H1 (cell line): ENCODE measurements around the gene CAPS. TPM values are rescaled to one million over a fixed set of nuclear protein-coding genes. Genes with fewer than 3 reads are reported as not detected.

ENCODE experiments used
- CTCF ChIA-PET: fragments of 300-600 bp; sonication (Branson Sonifier 250); formaldehyde crosslinking; loops from one replicate; lab custom pipeline; 2021; ENCODE audit not compliant: partially characterized antibody; lab: Charles Lee
- POLR2A ChIA-PET: fragments of 300-600 bp; sonication (Branson Sonifier 250); formaldehyde crosslinking; loops from one replicate; lab custom pipeline; 2021; ENCODE audit warnings: inconsistent platforms; ENCODE audit not compliant: partially characterized antibody; lab: Charles Lee
- DNase-seq, 2 experiments: peaks; one replicate each; pipeline versions ENCODE4 v3.0.0 to v3.0.0-alpha.2; 2010 to 2022; ENCODE audit warnings: low spot score in 2 of 2, low read depth in 1 of 2, mixed read lengths in 1 of 2
- FAIRE-seq: peaks from 2 replicates; lab custom pipeline; 2011; peaks lifted over from hg19 to GRCh38; lab: Jason Lieb, UNC
- H2AFZ ChIP-seq: 2 replicates; pipeline ENCODE4 v1.8.1; 2012; ENCODE audit warnings: low read length, inconsistent platforms
- H2AK5ac ChIP-seq: 2 replicates; pipeline ENCODE4 v1.6.1; 2013; ENCODE audit warnings: low read depth, low read length
- H2BK120ac ChIP-seq: replicated peaks from 2 replicates; pipeline ENCODE3; 2013; ENCODE audit warnings: low read depth, low read length, inconsistent platforms
- H2BK12ac ChIP-seq: 2 replicates; pipeline ENCODE4 v1.6.1; 2013; ENCODE audit warnings: low read depth, low read length
- H2BK15ac ChIP-seq: 2 replicates; pipeline ENCODE4 v1.6.1; 2013; ENCODE audit warnings: low read length
- H2BK20ac ChIP-seq: 2 replicates; pipeline ENCODE4 v1.6.1; 2013; ENCODE audit warnings: low read length
- H2BK5ac ChIP-seq: 2 replicates; pipeline ENCODE4 v1.6.1; 2013; ENCODE audit warnings: low read depth, low read length
- H3K14ac ChIP-seq: 2 replicates; pipeline ENCODE4 v1.6.1; 2013; ENCODE audit warnings: inconsistent platforms; ENCODE audit not compliant: insufficient read length
- H3K18ac ChIP-seq: 2 replicates; pipeline ENCODE4 v1.6.1; 2013; ENCODE audit warnings: low read length; ENCODE audit errors: extremely low read depth
- H3K23ac ChIP-seq: 2 replicates; pipeline ENCODE4 v1.6.1; 2013; ENCODE audit warnings: inconsistent platforms; ENCODE audit not compliant: insufficient read length
- H3K23me2 ChIP-seq: 2 replicates; pipeline ENCODE4 v1.6.1; 2013; ENCODE audit warnings: low read depth, low read length
- H3K27ac ChIP-seq: 2 replicates; pipeline ENCODE4 v1.6.1; 2011; ENCODE audit warnings: low read depth, low read length, inconsistent platforms
- H3K27me3 ChIP-seq, 4 experiments: replicated peaks in 1 of 4; 1 replicate in 1 of 4; 2 replicates in 3 of 4; pipeline versions ENCODE4 v1.6.1 to v1.8.1; 2011 to 2013; ENCODE audit warnings: low read length in 3 of 4, mild to moderate bottlenecking in 3 of 4, inconsistent platforms in 2 of 4, mixed read lengths in 2 of 4, moderate library complexity in 1 of 4; ENCODE audit not compliant: control insufficient read depth in 3 of 4, insufficient read depth in 3 of 4; ENCODE audit errors: extremely low read depth in 1 of 4
- H3K36me3 ChIP-seq, 4 experiments: 2 replicates each; pipeline versions ENCODE4 v1.6.1 to v1.8.1; 2011 to 2013; ENCODE audit warnings: mild to moderate bottlenecking in 4 of 4, low read length in 3 of 4, moderate library complexity in 2 of 4, control low read depth in 1 of 4, inconsistent platforms in 1 of 4; ENCODE audit not compliant: insufficient read depth in 4 of 4, control insufficient read depth in 2 of 4
- H3K4ac ChIP-seq: replicated peaks from 2 replicates; pipeline ENCODE3; 2013; ENCODE audit warnings: low read length, low read depth, mixed read lengths, inconsistent platforms; ENCODE audit not compliant: insufficient read length
- H3K4me1 ChIP-seq, 4 experiments: replicated peaks in 1 of 4; 1 replicate in 1 of 4; 2 replicates in 3 of 4; pipeline versions ENCODE4 v1.6.1 to v1.8.1; 2011 to 2013; ENCODE audit warnings: low read length in 3 of 4, inconsistent platforms in 2 of 4, mixed read lengths in 1 of 4; ENCODE audit not compliant: insufficient read depth in 4 of 4, control insufficient read depth in 3 of 4
- H3K4me2 ChIP-seq, 2 experiments: 2 replicates each; pipeline versions ENCODE4 v1.6.1 to v1.8.1; 2011 to 2013; ENCODE audit warnings: low read depth in 2 of 2, low read length in 2 of 2, control low read depth in 1 of 2, inconsistent platforms in 1 of 2, mild to moderate bottlenecking in 1 of 2; ENCODE audit not compliant: insufficient read depth in 1 of 2
- H3K4me3 ChIP-seq, 4 experiments: fragments of 200-600, 300-600 bp in 1 of 4; sonication (generic), shearing (Covaris generic), sonication (Bioruptor Twin) in 1 of 4; 2 replicates each; pipeline versions ENCODE4 v1.5.1 to v1.8.1; 2011 to 2016; ENCODE audit warnings: low read length in 4 of 4, low read depth in 3 of 4, control low read depth in 2 of 4, inconsistent platforms in 2 of 4, mild to moderate bottlenecking in 2 of 4, mixed read lengths in 1 of 4, moderate library complexity in 1 of 4; ENCODE audit not compliant: insufficient read depth in 2 of 4; ENCODE audit errors: extremely low read depth in 1 of 4
- H3K56ac ChIP-seq: replicated peaks from 2 replicates; pipeline ENCODE3; 2013; ENCODE audit warnings: low read depth, mild to moderate bottlenecking, mixed read lengths, low read length, inconsistent platforms; ENCODE audit not compliant: insufficient read length
- H3K79me1 ChIP-seq: 2 replicates; pipeline ENCODE4 v1.6.1; 2013; ENCODE audit warnings: low read depth, low read length, control low read depth
- H3K79me2 ChIP-seq, 2 experiments: 2 replicates each; pipeline versions ENCODE4 v1.6.1 to v1.8.1; 2012 to 2013; ENCODE audit warnings: low read length in 2 of 2, mild to moderate bottlenecking in 2 of 2, inconsistent platforms in 1 of 2; ENCODE audit not compliant: insufficient read depth in 2 of 2, control insufficient read depth in 1 of 2
- H3K9ac ChIP-seq, 4 experiments: replicated peaks in 1 of 4; 1 replicate in 1 of 4; 2 replicates in 3 of 4; pipeline versions ENCODE4 v1.6.1 to v1.8.1; 2011 to 2013; ENCODE audit warnings: low read depth in 3 of 4, low read length in 3 of 4, control low read depth in 2 of 4, mild to moderate bottlenecking in 2 of 4, moderate library complexity in 2 of 4, inconsistent platforms in 1 of 4; ENCODE audit errors: extremely low read depth in 1 of 4
- H3K9me3 ChIP-seq, 2 experiments: 2 replicates each; pipeline versions ENCODE4 v1.6.1 to v1.8.1; 2012 to 2013; ENCODE audit warnings: mild to moderate bottlenecking in 2 of 2, moderate library complexity in 2 of 2, control low read depth in 1 of 2, inconsistent platforms in 1 of 2, low read depth in 1 of 2, low read length in 1 of 2, mixed read lengths in 1 of 2; ENCODE audit not compliant: insufficient read depth in 2 of 2
- H4K20me1 ChIP-seq, 2 experiments: replicated peaks in 1 of 2; 2 replicates each; pipeline versions ENCODE3 to v1.8.1; 2011 to 2013; ENCODE audit warnings: inconsistent platforms in 2 of 2, low read length in 2 of 2, mild to moderate bottlenecking in 1 of 2; ENCODE audit not compliant: insufficient read depth in 2 of 2, control insufficient read depth in 1 of 2
- H4K5ac ChIP-seq: 2 replicates; pipeline ENCODE4 v1.6.1; 2013; ENCODE audit warnings: low read length, low read depth, mixed read lengths, inconsistent platforms; ENCODE audit not compliant: insufficient read length
- H4K8ac ChIP-seq: 2 replicates; pipeline ENCODE4 v1.8.0; 2013; ENCODE audit warnings: mild to moderate bottlenecking, moderate library complexity, low read length, inconsistent platforms; ENCODE audit not compliant: insufficient read depth; ENCODE audit errors: extremely low read depth
- H4K91ac ChIP-seq: replicated peaks from 2 replicates; pipeline ENCODE3; 2013; ENCODE audit warnings: low read length, mixed read lengths, inconsistent platforms; ENCODE audit not compliant: insufficient read length
- HDAC2 ChIP-seq, 2 experiments: fragments of 300-600 bp in 1 of 2; sonication (generic) in 1 of 2; IDR thresholded peaks; 2 replicates each; pipeline ENCODE4 v1.6.1; 2011 to 2012; ENCODE audit warnings: low read depth in 2 of 2, low read length in 2 of 2, mild to moderate bottlenecking in 2 of 2, moderate library complexity in 2 of 2, borderline replicate concordance in 1 of 2, inconsistent platforms in 1 of 2
- RFX5 ChIP-seq: IDR thresholded peaks from 2 replicates; pipeline ENCODE4 v1.6.1; 2011; ENCODE audit warnings: low read depth, low read length, improper control_type of control experiment, borderline replicate concordance
- RNF2 ChIP-seq: fragments of 200-900, 300-1000 bp; sonication (generic); IDR thresholded peaks from 2 replicates; pipeline ENCODE4 v1.7.1; 2016; ENCODE audit warnings: borderline replicate concordance, low read depth, mild to moderate bottlenecking, antibody characterized with exemption, low read length; ENCODE audit not compliant: poor library complexity, severe bottlenecking; ENCODE audit errors: missing control alignments
- WGBS, 2 experiments: shearing (Covaris generic) in 1 of 2; methylation state at CpG; one replicate each; pipeline versions ENCODE4 v1.1.6 to v1.1.7; 2013 to 2015; ENCODE audit warnings: low lambda C conversion rate in 2 of 2, mixed read lengths in 2 of 2, inconsistent platforms in 1 of 2, low coverage in 1 of 2, missing lambda C conversion rate in 1 of 2; ENCODE audit not compliant: insufficient replicate concordance in 2 of 2, insufficient coverage in 1 of 2, insufficient read length in 1 of 2; ENCODE audit errors: extremely low coverage in 1 of 2, missing lambda C conversion rate in 1 of 2; 5-methylcytosine and 5-hydroxymethylcytosine counted together
- polyA plus RNA-seq, 7 experiments: library from polyadenylated mRNA; depleted of rRNA in 3 of 7; stranded (reverse) in 5 of 7; unstranded in 2 of 7; fragments of >200 nt in 5 of 7; fragments of 200-250 nt in 2 of 7; gene quantifications; 1 replicate in 5 of 7; 2 replicates in 1 of 7; 4 replicates in 1 of 7; pipeline versions ENCODE4 v1.2.1 to v1.2.3, GENCODE V29; 2011 to 2013; ENCODE audit warnings: missing spikeins in 2 of 7, mixed read lengths in 2 of 7
- total RNA-seq: library from RNA; stranded (reverse); fragmentation: NEBNext Ultra II Directional; extraction: Animal tissue kit (Norgen Biotek cat#: 25700); gene quantifications from 2 replicates; pipeline ENCODE4 v1.2.1, GENCODE V29; 2021

Gene CAPS
- total and polyA plus RNA-seq, 2 of the 8 experiments (the other 6 are each of a cell fraction or from before 2014, with no cell fraction given): 2.1 to 2.4 TPM

- Histone ChIP-seq H3K56ac (no peak overlapping the region), H2BK120ac (no peak overlapping the region), H3K27ac (no peak overlapping the region), H2AK5ac (no peak overlapping the region), H2BK12ac (no peak overlapping the region), H2AFZ (no peak overlapping the region), H3K9ac (no peak overlapping the region), H3K27me3 (no peaks in the 10 kb centered on the region), H3K9me3 (no peaks in the 10 kb centered on the region), H4K5ac (no peak overlapping the region), H3K4me1 (no peaks in the 10 kb centered on the region), H4K8ac (no peak overlapping the region), H3K4ac (no peak overlapping the region), H3K14ac (no peak overlapping the region), H3K4me2 (no peak overlapping the region), H3K79me2 (no peaks in the 10 kb centered on the region), H3K18ac (no peak overlapping the region), H3K23me2 (no peaks in the 10 kb centered on the region), H2BK5ac (no peak overlapping the region), H3K4me3 (no peak overlapping the region), H3K36me3 (peaks cover 3 to 25% (median 15%) of the 10 kb centered on the region in 4 experiments; a peak in 7 of 8 replicates), H4K91ac (no peak overlapping the region), H3K79me1 (no peaks in the 10 kb centered on the region), H4K20me1 (peaks cover 3 to 6% of the 10 kb centered on the region in 2 experiments), H2BK20ac (no peak overlapping the region), H2BK15ac (no peak overlapping the region), H3K23ac (no peak overlapping the region)
- DNase-seq (no peak), FAIRE-seq (no peak)
- 93% methylated on average over 18 of the region's 22 CpGs; no CpG with 5 or more reads in 1 of the 2 experiments for WGBS, 2 experiments
- CTCF ChIA-PET: interaction anchor here (0.9 kb wide), 1 partner anchor 110 kb away, joined by 3 read pairs; no protein-coding TSS in a partner anchor
- POLR2A ChIA-PET: interaction anchor here (0.6 to 1.9 kb wide), 3 partner anchors 10 to 20 kb away, joined by 3 to 14 read pairs (median 3); partner anchors contain the start of genes NDUFA11 and VMAC
- TF ChIP-seq RNF2 (no peak), HDAC2 (IDR thresholded peaks at IDR 0.05; ENCODE audit: borderline replicate concordance in 1 of 2, low read depth in 2 of 2, low read length in 2 of 2) (no peak), RFX5 (no peak)
Observed at GRCh38 chr19:5914358-5914774, 312 bp downstream of the CAPS start.
